NCI-H774 (cell line): ENCODE results near the gene SYT9.

Source experiments
- DNase-seq: peaks from one replicate; lab custom pipeline; 2025; lab: John Stamatoyannopoulos, UW

SYT9 gene

DNA sequence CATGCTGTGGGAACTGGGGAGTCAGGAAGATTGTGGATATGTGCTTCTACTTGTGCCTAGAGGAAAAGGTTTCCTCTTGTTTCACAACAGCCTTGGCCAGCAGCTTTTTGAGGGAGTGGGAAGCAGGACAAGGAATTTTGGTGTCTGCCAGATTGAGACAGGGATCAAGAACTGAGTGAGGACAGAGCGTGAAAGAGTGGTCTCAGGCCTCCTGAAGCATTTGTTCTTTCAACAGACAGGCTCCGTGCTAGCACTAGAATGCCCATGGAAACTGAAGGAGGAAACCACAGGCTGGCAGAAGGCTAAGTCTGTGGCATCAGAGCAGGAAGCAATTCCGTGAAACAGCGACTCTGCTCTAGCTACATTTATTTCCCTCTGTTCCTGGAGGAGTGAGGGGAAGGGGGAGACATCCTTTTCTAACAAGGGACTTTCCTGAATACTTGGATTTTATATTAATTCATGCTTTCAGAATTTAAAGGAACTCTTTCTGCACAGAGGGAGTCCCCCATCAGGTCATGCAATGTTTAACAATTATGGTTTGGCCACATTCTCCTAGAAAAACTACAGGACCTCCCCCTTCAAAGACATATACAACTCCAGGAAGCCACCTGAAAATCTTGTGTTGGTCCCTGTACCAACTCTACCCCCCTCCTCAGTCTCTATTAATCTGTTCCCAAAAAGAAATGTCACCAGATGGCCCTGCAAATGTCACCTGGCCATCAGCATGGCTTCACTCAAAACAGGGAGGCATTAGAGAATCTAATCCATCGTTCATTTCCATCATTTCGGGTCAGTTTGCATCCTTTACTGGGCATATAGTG is 96.1 kb downstream of the SYT9 start:
- DNase-seq = no peak

GRCh38 chr11:7348432-7349304 is 97.0 kb downstream of the SYT9 start:
- DNase-seq = no peak

DNA sequence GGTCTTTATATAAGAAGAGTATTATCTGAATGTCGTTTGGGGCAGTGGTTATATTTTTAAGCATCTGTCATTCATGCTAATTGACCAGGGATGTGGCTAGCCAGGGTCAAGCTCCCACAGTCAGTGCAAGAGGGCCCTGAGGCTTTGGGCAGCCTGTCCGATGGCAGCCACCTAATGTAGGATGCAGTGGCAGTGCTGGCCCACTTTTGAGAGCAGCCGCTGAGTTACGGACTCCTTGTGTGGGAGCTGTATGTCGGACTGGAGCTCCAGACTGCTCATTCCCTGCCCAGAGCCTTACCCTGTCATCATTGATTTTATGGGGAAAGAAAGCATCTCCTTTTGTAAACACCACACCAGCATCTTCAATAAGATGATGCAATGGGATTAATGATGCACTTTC is 99.5 kb downstream of the SYT9 start:
- no peak for DNase-seq

DNA sequence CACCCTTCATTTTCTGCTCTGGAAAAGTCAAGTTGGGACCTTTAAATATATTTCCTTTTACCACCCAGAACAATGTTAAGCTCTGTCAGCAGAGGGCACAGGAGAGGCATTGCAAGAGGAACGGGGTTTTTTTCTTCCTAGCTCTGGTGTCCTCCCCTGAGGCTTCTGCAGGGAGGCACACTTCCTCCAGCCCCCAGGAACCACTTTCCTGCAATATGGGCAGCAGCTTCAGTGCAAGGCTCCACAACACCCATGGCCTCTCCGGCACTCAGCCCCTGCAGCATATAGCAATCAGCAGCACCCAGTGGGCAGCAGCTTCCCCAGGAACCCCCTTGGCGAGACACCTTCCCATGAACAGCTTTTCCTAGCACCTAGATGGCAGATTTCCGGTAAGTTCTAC is 101.4 kb downstream of the SYT9 start:
- no peak for DNase-seq

GRCh38 chr11:7364660-7365059 is 113.0 kb downstream of the SYT9 start:
- DNase-seq = no peak

DNA sequence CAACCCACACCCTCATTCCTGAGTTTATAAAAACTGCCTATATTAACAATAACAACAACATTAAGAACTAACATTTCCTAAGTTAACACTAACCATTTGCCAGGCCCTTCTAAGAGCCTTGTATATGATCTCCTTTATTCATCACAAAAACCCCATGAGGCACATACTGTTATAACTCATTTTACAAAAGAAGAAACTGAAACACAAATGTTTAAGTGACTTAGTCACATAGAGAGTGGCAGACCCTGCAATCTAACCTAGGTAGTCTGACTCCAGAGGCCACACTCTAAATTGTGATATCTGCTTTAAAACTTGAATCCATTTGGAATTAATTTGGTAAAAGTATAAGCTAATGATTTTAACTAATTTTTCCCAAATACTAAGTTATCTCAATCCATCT is 116.1 kb downstream of the SYT9 start:
- no peak for DNase-seq

DNA sequence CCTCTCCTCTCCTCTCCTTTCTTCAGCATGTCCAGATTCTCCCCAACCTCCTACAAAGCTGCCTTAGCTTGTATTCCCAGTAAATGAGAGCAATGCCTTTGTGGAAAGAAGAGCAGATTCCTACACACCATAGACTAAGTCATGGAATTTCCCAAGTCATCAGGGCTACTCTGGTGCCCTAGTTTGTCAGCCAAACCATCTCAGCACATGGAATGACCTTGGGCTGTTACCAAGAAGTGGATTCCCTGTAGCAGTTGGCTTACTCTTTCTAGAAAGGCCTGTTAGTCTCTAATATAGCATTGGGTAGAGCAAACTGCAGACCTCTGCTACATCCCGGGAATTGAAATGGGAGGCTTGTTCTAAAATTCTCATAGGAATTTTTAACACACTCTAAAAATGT is 124.7 kb downstream of the SYT9 start:
- no peak for DNase-seq

DNA sequence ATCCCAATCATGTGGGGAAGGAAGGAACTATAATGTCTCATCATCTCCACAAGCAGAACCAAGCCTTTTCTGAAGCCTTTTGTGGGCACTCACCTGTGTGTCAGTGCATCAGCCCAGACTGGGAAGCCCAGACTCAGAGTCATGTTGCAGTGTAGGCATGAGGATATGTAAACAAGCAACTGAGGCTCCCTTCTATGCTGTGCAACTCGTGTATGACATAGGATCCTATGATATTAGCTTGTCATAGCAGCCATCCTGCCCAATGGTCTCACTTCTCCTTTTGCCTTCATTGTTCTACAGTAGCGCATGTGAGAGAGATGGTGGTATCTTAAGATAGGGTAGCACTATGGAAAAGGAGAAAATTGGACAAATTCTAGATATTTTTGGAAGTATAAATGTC is 130.2 kb downstream of the SYT9 start:
- DNase-seq = no peak

DNA sequence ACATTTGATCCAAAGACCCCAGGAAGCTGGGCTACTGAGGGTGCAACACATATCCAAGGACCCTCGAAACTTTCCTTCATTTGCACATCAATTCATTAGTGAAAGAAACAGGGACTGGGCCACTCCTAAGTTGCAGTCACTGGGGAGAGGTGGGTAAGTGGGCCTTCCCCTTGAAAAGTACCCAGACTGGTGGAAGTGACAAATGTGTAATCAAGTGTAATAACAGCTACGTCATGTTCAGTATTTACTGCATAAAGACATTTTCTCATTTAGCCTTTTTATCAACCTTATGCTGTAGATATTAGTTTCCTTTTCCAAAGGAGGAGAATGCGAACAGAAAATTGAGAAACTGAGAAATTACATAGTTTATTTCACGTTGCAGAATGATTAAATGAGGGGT is 131.7 kb downstream of the SYT9 start:
- no peak for DNase-seq

- no peak for DNase-seq
These were observed 133.0 kb downstream of the SYT9 start for GRCh38 chr11:7384691-7385090.

DNA sequence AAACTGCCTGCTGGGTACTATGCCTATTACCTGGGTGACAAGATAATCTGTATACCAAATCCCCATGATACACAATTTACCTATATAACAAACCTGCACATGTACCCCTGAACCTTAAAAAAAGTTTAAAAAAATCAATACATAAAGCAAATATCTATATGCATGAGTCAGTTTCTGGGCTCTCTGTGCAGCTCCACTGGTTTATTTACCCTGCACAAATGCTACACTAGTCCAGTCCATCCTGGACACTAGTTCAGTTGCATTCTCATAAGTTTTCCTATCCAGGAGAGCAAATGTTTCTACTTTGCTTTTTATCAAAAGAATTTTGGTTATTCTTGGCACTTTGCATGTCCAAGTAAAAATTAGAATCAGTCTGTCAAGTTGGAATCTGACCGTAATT is 133.8 kb downstream of the SYT9 start:
- DNase-seq = no peak

DNA sequence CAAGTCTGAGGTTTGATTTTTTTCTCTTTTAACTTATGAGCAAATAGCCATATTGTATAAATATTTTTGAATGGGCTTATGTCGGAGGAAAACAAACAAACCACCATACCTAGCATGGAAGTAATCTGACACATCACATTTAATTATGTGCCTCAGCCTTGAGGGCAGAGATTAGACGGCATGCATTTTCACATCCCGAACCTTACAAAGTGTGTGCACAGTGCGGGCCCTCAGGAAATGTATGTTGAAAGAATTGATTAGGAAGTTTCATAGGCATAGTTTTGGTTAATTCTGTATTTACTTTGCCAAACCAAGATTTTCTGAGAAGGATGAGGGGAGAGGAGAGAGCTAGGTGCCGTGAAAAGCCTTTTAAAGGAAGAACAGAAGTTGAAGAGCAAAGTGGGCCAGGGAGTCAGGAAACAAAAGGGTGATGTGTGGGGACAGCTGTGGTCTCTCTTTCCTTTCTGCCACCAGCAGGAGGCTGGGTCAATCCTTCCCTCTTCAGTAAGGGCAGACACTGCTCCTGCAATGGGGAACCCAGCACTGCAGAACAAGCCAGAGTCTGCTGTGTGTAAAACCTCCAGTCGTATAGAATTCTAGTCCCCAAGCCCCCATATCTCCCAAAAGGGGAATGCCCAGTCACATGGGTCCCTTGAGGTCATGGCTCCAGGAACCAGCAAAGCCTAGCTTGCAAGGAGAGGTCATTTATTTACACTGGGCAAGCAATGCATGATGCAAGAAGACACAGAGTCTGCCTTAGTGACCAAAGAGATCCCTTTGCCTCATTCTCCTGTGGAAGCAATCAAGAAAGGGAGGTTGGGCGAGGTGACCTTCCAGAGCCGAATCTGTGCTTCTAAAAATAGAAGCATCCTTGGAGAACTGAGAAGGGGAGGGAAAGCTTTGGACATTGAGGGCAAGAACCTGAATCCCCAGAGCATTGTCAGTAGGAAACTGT is 162.5 kb downstream of the SYT9 start:
- no peak for DNase-seq

GRCh38 chr11:7414973-7415817 is 163.5 kb downstream of the SYT9 start:
- DNase-seq = no peak

- no peak for DNase-seq
These were observed 164.4 kb downstream of the SYT9 start for GRCh38 chr11:7416080-7416479.

DNA sequence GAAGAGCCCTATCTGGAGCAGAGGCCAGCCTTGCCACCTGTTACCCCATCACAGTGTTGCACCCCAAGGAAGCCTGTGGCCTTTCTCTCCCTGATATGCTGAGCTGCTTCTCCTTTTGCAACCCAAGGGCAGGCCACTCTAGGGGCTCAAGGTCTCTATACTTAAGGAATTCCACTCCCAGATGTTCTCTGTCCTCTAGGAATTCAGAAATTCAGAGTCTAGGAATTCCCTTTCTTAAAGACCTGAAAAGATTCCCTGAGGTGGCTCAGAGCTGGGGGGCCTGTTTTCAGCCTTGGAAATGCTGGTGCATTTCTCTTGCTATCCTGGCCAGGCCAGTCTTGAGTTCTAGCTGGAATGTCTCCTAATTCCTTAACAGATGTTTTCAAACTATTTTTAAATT is 165.6 kb downstream of the SYT9 start:
- no peak for DNase-seq

- DNase-seq = no peak
These were observed 166.4 kb downstream of the SYT9 start for GRCh38 chr11:7418061-7418460.

DNA sequence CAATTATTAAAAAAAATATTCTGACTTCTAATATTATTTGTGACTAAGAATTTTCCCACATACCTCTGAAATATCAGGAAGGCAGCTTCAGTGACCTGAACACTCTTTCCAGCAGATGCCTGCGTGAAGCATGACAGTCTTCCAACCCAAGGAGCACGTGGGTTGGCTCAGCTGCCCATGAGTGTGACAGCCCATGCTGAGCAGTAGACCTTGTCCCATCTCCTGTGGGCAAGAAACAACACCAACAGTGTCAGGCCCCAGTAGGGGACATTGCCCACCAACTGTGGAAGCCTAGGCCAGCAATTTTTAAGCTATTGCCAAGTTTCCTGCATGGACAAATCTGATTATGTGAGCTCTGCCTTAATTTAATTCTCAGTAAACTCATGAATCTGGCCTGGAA is 167.2 kb downstream of the SYT9 start:
- DNase-seq = no peak

DNA sequence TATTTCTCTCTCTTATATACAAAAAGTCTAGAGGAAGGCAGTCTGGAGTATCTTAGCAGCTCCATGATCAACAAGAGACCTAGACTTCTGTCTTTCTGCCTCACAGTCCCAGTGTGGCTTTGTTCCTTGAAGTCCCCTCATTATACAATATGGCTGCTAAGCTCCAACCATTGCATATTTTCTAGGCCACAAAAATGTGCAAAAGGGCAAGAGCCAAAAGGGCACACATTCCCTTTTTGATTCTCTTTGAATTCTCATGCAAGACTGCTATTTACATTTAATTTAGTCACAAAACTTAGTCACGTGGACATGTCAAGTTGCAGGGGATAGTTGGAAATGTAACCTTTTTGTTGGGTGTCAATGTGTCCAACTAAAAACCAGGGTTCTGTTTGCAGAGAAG is 169.4 kb downstream of the SYT9 start:
- DNase-seq = no peak

GRCh38 chr11:7422544-7423331 is 171.0 kb downstream of the SYT9 start:
- no peak for DNase-seq

- no peak for DNase-seq
These were observed 172.2 kb downstream of the SYT9 start for GRCh38 chr11:7423946-7424345.
